NCI-H187 treated with DMSO at 0.1 percent for 48 hours (cell line): ENCODE results near the gene NFKBIA.
"Not testable (repeated sequence)": the region's sequence is repeated elsewhere in the genome, so short reads cannot be mapped to it uniquely, and the experiment has no call there.

Experiments
- DNase-seq: peaks from one replicate; lab custom pipeline; 2025; lab: John Stamatoyannopoulos, UW

The NFKBIA gene

GRCh38 chr14:35368583-35369392 lies 35.8 kb downstream of the NFKBIA start:
- no peak for DNase-seq

GRCh38 chr14:35368139-35368460 lies 36.4 kb downstream of the NFKBIA start:
- DNase-seq, result no peak

- DNase-seq, result no peak
These were observed 37.5 kb downstream of the NFKBIA start for GRCh38 chr14:35367056-35367372.

- no peak for DNase-seq
These were observed 38.0 kb downstream of the NFKBIA start for GRCh38 chr14:35366521-35366976.

GRCh38 chr14:35366056-35366451 lies 38.5 kb downstream of the NFKBIA start:
- DNase-seq, result no peak

- DNase-seq, result no peak
These were observed 39.2 kb downstream of the NFKBIA start for GRCh38 chr14:35365130-35366055.

GRCh38 chr14:35362911-35363374 lies 41.6 kb downstream of the NFKBIA start:
- DNase-seq, result no peak

GRCh38 chr14:35362450-35362849 lies 42.1 kb downstream of the NFKBIA start:
- DNase-seq, result no peak

GRCh38 chr14:35361141-35361480 lies 43.4 kb downstream of the NFKBIA start:
- no peak for DNase-seq

GRCh38 chr14:35359655-35360054 lies 44.9 kb downstream of the NFKBIA start:
- not testable (repeated sequence) for DNase-seq

- no peak for DNase-seq
These were observed 48.3 kb downstream of the NFKBIA start for GRCh38 chr14:35355981-35356841.

- DNase-seq, result not testable (repeated sequence)
These were observed 49.3 kb downstream of the NFKBIA start for GRCh38 chr14:35355235-35355634.

GRCh38 chr14:35353409-35354172 lies 51.0 kb downstream of the NFKBIA start:
- DNase-seq, result no peak

GRCh38 chr14:35352274-35353233 lies 52.0 kb downstream of the NFKBIA start:
- no peak for DNase-seq

GRCh38 chr14:35351897-35352273 lies 52.7 kb downstream of the NFKBIA start:
- no peak for DNase-seq
